Activated CD4-positive, alpha-beta memory T cell treated with anti-CD3 and anti-CD28 coated beads, Interleukin-2, amount 10 ng/mL, durations not matched to agents 7 days and 5 days (primary cell): Measurements from ENCODE around the gene XXYLT1. TPM values are rescaled to one million over a fixed set of nuclear protein-coding genes. Genes with fewer than 3 reads are reported as not detected.
A peak's percentile ranks its signal among the peaks of the same experiment; 100 is the strongest.

Experiments
- CTCF ChIA-PET: fragments of 350-600 bp; sonication (Branson Sonifier 250); formaldehyde crosslinking; loops from one replicate; lab custom pipeline; 2021; ENCODE audit warnings: antibody characterized with exemption, inconsistent platforms; lab: Charles Lee
- POLR2A ChIA-PET: fragments of 350-600 bp; sonication (Branson Sonifier 250); formaldehyde crosslinking; loops from one replicate; lab custom pipeline; 2021; ENCODE audit warnings: antibody characterized with exemption; lab: Charles Lee
- DNase-seq: peaks from one replicate; pipeline ENCODE4 v3.0.0-alpha.2; 2020
- H3K27ac Mint-ChIP-seq: one replicate; pipeline ENCODE4 v1.8.0; 2021; ENCODE audit warnings: mild to moderate bottlenecking, mixed read lengths
- H3K27me3 Mint-ChIP-seq: one replicate; pipeline ENCODE4 v1.8.0; 2021; ENCODE audit warnings: mixed read lengths
- H3K36me3 Mint-ChIP-seq: one replicate; pipeline ENCODE4 v1.8.0; 2021; ENCODE audit warnings: low read depth, mixed read lengths
- H3K4me1 Mint-ChIP-seq: one replicate; pipeline ENCODE4 v1.8.0; 2021; ENCODE audit warnings: mixed read lengths
- H3K4me3 Mint-ChIP-seq: one replicate; pipeline ENCODE4 v1.8.0; 2021; ENCODE audit warnings: mild to moderate bottlenecking, mixed read lengths
- H3K9me3 Mint-ChIP-seq: one replicate; pipeline ENCODE4 v1.8.0; 2021; ENCODE audit warnings: mixed read lengths
- total RNA-seq, 2 experiments: library from RNA; stranded (reverse); gene quantifications; one replicate each; pipeline ENCODE4 v1.2.3, GENCODE V29; 2021

XXYLT1 gene
- total RNA-seq, 2 experiments from 2014 or later = 5.0 to 5.6 TPM

DNA sequence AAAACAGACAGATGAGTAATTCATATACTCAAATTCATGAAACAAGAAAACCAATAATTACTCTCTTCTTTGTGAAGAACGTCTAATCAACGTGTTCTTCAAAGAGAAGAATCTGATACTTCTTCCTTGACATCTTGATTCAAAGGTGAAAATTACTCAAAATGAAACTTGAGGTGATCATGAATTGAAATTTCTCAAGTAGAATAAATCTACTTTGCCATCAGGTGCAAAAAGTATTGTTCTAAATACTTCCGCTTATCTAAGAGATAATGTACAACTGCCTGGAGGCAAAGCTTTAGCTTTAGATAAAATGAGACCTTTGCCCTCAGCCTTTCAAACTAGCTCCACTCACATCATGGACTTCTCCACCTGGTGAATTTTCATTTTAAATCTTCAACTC, 13.9 kb upstream of the XXYLT1 start:
- CTCF ChIA-PET = interaction anchor here (1.7 to 5.9 kb wide), 3 partner anchors 12 to 14 kb away, joined by 5 to 35 read pairs (median 15); partner anchors contain the start of gene XXYLT1
- H3K27ac Mint-ChIP-seq = no peak overlapping the region
- no peak for DNase-seq
- no peaks in the 10 kb centered on the region for H3K9me3 Mint-ChIP-seq
- peaks cover 34% of the 10 kb centered on the region for H3K36me3 Mint-ChIP-seq
- H3K4me3 Mint-ChIP-seq = no peak overlapping the region
- POLR2A ChIA-PET = interaction anchor here (2.0 kb wide), 1 partner anchor 11 kb away, joined by 5 read pairs; no protein-coding TSS in a partner anchor
- H3K27me3 Mint-ChIP-seq = no peaks in the 10 kb centered on the region
- H3K4me1 Mint-ChIP-seq = peaks cover 13% of the 10 kb centered on the region

DNA sequence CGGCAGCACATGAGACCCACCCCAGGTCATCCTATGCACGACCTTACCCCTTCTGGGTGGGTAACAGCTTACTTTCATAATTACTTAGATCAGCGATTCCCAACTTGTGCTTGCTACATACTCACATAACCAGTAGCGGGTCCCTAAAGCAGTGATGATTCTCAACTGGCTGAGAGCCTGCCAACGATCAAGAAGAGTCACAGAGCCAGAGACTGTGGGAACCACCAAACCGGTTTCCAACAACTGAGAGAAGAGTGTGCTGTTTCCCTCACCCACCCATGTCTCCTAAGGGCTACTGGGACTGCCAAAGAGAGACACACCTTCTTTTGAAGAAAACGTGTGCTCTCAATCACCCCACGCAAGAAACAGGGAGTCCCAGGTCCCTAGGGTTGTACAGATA, 12.0 kb upstream of the XXYLT1 start:
- no peak overlapping the region for H3K27ac Mint-ChIP-seq

DNA sequence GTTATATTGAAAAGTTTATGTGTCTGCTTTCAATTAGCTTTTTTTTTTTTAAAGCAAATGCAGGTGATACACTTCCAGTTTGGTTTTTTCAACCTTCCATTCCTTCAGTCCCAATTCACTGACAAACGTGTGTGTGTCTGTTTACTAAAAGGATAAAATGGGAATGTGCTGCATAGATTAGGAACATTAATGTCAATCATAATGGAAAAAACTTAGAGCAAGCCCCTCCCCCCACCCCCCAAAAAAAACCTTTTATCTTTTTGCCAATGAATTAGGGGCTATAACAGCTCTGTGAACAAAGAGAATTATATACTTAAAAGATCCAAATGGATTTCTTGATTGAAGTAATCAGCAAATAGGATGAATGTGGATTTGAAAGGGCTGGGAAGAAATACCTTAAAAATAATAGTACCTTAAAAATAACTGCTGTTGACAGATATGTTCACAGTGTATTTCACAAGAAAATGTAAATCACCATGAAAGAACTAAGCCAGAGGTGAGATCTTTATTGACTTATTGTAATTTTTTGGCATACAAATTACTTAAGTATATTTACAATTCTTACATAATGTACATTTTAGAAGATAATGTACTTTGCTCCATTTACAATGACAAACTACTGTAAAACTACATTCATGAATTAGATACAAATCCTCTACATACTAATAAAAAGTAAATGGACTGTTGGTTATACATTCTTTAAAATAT, 3.5 kb upstream of the XXYLT1 start:
- no peaks in the 10 kb centered on the region for H3K27me3 Mint-ChIP-seq
- H3K27ac Mint-ChIP-seq = no peak overlapping the region
- peaks cover 15% of the 10 kb centered on the region for H3K4me1 Mint-ChIP-seq
- ChIA-PET POLR2A (interaction anchor here (1.4 to 1.9 kb wide), 2 partner anchors 10 to 269 kb away, joined by 3 to 5 read pairs; partner anchors contain the start of gene PPP1R2), CTCF (interaction anchor here (0.8 to 5.3 kb wide), 4 partner anchors 12 to 251 kb away, joined by 3 to 74 read pairs (median 12); no protein-coding TSS in a partner anchor)
- no peaks in the 10 kb centered on the region for H3K9me3 Mint-ChIP-seq
- peaks cover 10% of the 10 kb centered on the region for H3K36me3 Mint-ChIP-seq
- no peak for DNase-seq
- H3K4me3 Mint-ChIP-seq = no peak overlapping the region

More for the DNA sequence above, 12.0 kb upstream of the XXYLT1 start:
- Mint-ChIP-seq H3K4me3 (no peak overlapping the region), H3K4me1 (peaks cover 13% of the 10 kb centered on the region), H3K9me3 (no peaks in the 10 kb centered on the region), H3K36me3 (peaks cover 33% of the 10 kb centered on the region), H3K27me3 (no peaks in the 10 kb centered on the region)
- ChIA-PET CTCF (interaction anchor here (5.9 kb wide), 1 partner anchor 12 kb away, joined by 35 read pairs; the partner anchor contains the start of gene XXYLT1), POLR2A (no interaction called here)
- DNase-seq = no peak

DNA sequence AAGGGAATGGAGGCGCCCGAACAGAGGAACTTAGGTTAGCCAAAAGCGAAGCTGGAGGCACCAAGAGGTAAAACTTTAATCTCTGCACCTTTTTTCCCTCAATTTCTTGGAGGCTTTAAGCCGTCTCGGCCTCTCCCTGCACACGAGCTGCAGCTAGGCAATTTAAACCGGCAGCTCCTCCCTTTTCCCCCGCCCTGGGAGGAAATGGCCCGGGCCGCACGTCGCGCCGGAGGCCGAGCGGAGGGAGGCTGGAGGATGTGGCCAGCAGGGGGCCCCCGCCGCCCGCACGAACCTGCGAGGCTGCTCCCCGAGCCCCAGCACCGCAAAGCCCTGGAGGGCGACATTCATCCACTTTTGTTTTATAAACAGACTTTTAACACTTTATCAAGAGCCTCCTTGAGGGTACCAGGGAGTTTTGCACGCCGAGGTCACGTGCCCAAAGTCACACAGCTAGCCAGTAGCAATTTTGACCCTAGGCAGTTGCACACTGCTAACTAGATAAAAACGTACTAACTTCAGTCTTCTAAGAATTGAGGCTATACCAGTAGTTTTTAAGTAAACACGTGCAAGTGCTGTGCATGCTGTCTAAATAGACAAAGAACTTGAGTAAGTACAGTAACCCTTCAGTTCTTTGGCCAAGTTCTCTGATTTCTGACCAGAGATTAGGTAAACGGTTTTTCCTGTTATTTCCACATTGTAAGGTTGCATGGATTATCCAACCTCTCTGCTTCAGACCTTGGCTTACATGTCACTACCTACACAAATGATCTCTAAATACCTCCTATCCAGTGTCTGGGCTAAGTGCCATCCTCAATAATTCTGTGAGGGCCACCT, 668 bp upstream of the XXYLT1 start:
- H3K4me3 Mint-ChIP-seq = peak overlapping the region; percentile 82
- H3K27ac Mint-ChIP-seq = peak overlapping the region; percentile 85
- H3K4me1 Mint-ChIP-seq = peaks cover 22% of the 10 kb centered on the region
- ChIA-PET CTCF (interaction anchor here (0.6 to 5.3 kb wide), 50 partner anchors 10 to 786 kb away, joined by 3 to 194 read pairs (median 6); partner anchors contain the start of genes ACAP2, APOD, LSG1 and PPP1R2), POLR2A (interaction anchor here (0.7 to 3.7 kb wide), 21 partner anchors 9 to 637 kb away, joined by 3 to 33 read pairs (median 3); partner anchors contain the start of genes ACAP2, FAM43A, LSG1 and PPP1R2)
- DNase-seq = peak; percentile 92
- peaks cover under 1% of the 10 kb centered on the region for H3K36me3 Mint-ChIP-seq
- no peaks in the 10 kb centered on the region for H3K9me3 Mint-ChIP-seq
- H3K27me3 Mint-ChIP-seq = no peaks in the 10 kb centered on the region

DNA sequence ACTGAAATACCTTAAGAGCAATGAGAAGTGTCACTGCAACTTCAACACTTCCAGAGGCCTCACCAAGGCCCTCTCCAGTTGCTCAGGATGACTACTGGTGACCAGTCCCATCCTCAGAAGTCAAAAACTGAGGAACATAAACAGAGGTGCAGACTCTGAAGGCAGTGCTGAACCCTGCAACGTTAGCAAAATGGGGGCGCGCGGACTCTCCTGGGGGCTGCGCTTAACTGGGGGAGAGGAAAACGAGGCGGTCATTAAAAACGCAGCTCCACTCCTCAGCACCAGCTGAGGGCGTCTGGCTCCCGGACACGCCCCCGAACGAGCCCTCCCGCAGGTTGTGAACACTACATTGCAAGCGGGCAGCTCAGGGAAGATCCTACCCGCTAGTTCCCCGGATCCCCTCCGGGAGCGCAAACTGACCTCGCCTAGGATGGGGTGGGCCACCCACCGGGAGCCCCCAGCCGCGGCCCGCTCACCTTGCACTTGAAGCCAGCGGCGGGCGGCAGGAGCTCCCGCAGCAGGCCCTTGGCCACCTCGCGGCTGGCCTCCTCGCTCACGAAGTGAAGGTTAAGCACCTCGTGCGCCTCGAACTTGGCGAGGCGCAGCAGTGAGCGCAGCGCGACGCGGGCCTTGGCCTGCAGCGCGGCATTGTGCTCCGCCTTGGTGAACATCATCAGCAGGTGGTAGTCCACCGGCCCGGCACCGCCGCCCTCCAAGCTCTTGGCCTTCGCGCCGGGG, 711 bp downstream of the XXYLT1 start:
- H3K27me3 Mint-ChIP-seq = no peaks in the 10 kb centered on the region
- peaks cover 22% of the 10 kb centered on the region for H3K4me1 Mint-ChIP-seq
- H3K9me3 Mint-ChIP-seq = no peaks in the 10 kb centered on the region
- peak overlapping the region; percentile 38 for H3K27ac Mint-ChIP-seq
- no peaks in the 10 kb centered on the region for H3K36me3 Mint-ChIP-seq
- peak overlapping the region; percentile 75 for H3K4me3 Mint-ChIP-seq
- POLR2A ChIA-PET = interaction anchor here (0.8 to 3.7 kb wide), 19 partner anchors 9 to 638 kb away, joined by 3 to 33 read pairs (median 4); partner anchors contain the start of genes ACAP2, LSG1, PPP1R2 and TNK2
- CTCF ChIA-PET = interaction anchor here (0.5 to 5.3 kb wide), 32 partner anchors 8 to 598 kb away, joined by 3 to 194 read pairs (median 10); partner anchors contain the start of genes ACAP2, LSG1 and PPP1R2
- DNase-seq = peak; percentile 45

DNA sequence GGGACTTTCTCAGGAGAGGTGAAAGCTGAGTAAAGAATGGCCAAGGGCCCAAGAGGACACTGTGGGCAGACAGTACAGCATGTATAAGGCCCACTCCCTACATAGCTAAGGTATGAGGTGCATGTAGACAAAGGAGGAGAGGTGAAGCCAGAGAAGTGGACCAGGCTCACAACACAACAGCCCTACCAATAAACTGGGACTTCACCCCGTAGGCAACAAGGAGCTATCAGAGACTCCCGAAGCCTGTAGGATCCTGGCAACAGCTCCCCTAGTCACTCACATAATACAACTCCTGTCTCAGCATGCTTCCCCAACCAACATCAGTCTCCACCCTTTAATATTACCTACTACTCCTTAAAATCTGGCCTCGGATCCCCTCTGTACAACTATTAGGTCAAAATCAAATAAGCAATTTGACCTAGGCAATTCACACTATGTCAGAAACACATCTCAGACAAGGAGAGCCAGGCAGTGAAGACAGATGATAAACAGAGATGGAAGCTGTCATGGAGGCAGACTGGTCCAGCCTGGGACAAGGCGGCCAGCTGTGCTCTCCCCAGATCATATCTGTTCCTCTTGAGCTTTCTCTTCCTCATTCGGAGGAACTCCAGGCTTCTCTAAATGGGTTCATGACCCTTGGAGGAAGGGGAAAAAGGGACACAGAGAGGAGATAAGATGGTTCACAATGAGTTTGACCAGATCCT, 1.4 kb downstream of the XXYLT1 start:
- POLR2A ChIA-PET = interaction anchor here (1.0 to 3.7 kb wide), 11 partner anchors 8 to 586 kb away, joined by 3 to 33 read pairs (median 4); partner anchors contain the start of genes ACAP2 and PPP1R2
- no peaks in the 10 kb centered on the region for H3K27me3 Mint-ChIP-seq
- H3K27ac Mint-ChIP-seq = no peak overlapping the region

DNA sequence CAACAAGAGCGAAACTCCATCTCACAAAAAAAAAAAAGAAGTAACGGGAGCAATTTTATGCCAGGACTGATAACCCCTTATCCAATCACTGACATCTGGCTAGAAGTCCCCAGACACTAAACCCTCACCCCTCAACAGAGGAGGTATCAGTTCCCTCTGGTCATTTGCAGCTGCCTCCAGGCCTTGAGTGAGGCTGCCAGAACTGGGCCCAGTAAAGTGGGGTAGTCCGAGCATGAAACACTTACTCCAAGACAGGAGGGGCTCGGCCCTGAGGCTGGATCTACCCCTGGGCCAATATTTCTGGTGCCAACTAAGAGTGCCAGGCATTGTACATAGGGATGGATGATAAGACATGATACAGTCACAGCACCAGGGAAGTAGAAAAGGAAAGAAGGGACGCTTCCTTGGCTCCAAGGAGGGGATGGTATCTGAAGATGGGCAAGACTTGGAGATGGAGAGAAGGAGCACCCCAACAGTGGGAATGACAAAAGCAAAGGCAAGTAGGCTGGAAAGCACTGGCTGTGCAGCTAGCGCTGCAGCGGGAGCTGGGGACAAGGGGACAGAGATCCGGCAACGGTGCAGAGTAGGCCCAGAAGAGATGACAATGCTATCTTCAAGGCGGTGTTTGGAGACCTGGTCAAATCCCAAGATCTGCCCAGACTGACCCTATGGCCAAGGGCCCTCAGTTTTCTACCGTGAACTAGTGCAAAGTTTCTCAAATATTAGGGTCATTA, 2.2 kb downstream of the XXYLT1 start:
- no peak for DNase-seq
- CTCF ChIA-PET = interaction anchor here (0.7 to 4.2 kb wide), 6 partner anchors 8 to 596 kb away, joined by 4 to 194 read pairs (median 40); partner anchors contain the start of genes LSG1 and PPP1R2
- POLR2A ChIA-PET = interaction anchor here (1.5 to 3.7 kb wide), 4 partner anchors 7 to 273 kb away, joined by 6 to 33 read pairs (median 14); partner anchors contain the start of genes ACAP2 and PPP1R2
- Mint-ChIP-seq H3K27me3 (no peaks in the 10 kb centered on the region), H3K9me3 (no peaks in the 10 kb centered on the region), H3K27ac (no peak overlapping the region), H3K4me1 (peaks cover 22% of the 10 kb centered on the region), H3K4me3 (no peak overlapping the region), H3K36me3 (no peaks in the 10 kb centered on the region)

More for the DNA sequence above, 1.4 kb downstream of the XXYLT1 start:
- Mint-ChIP-seq H3K9me3 (no peaks in the 10 kb centered on the region), H3K36me3 (no peaks in the 10 kb centered on the region), H3K4me3 (peak overlapping the region; percentile 75), H3K4me1 (peaks cover 22% of the 10 kb centered on the region)
- no peak for DNase-seq
- CTCF ChIA-PET = interaction anchor here (0.7 to 5.3 kb wide), 16 partner anchors 8 to 597 kb away, joined by 3 to 194 read pairs (median 18); partner anchors contain the start of genes ACAP2, LSG1 and PPP1R2

DNA sequence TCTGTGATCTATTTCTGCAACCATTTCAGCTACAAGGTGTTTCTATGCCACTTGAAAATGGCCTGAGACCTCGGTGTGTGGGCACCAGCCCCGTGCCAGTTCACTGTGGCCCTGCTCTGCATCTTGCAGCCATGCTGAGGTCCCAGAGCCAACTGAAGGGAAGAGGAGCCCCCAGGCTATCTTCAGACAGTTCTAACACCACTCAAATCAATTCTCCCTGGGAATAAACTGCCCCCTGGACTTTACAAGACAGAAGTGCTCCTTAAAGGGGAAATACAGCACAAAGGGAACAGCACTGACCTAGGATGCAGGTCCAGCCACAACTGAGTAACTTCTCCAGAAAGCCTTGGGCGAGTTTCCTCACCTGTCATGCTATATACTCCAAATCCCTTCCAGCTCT, 3.9 kb downstream of the XXYLT1 start:
- Mint-ChIP-seq H3K27ac (no peak overlapping the region), H3K27me3 (no peaks in the 10 kb centered on the region), H3K4me1 (peaks cover 22% of the 10 kb centered on the region), H3K9me3 (no peaks in the 10 kb centered on the region), H3K4me3 (no peak overlapping the region), H3K36me3 (no peaks in the 10 kb centered on the region)
- POLR2A ChIA-PET = no interaction called here
- CTCF ChIA-PET = no interaction called here
- no peak for DNase-seq

DNA sequence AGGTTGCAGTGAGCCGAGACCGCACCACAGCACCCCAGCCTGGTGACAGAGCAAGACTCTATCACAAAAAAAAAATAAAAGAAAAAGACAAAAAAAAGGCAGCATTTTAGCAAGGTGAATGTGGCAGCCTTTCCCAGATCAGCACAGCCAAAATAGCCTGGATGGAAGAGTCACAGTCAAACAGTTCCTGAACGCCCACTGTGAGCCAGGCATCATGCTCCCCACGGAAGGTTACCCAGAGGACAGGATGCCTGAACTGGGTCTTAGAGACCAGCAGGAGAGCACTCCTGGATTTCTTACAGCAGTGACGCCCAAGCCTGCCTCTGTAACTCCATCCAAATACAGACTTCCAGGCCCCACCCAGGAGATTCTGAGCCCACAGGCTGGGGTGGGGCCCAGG, 4.5 kb downstream of the XXYLT1 start:
- H3K27me3 Mint-ChIP-seq = no peaks in the 10 kb centered on the region
- no peak for DNase-seq
- ChIA-PET CTCF (no interaction called here), POLR2A (no interaction called here)
- no peaks in the 10 kb centered on the region for H3K9me3 Mint-ChIP-seq
- H3K4me3 Mint-ChIP-seq = no peak overlapping the region
- H3K36me3 Mint-ChIP-seq = no peaks in the 10 kb centered on the region
- no peak overlapping the region for H3K27ac Mint-ChIP-seq
- H3K4me1 Mint-ChIP-seq = peaks cover 21% of the 10 kb centered on the region

DNA sequence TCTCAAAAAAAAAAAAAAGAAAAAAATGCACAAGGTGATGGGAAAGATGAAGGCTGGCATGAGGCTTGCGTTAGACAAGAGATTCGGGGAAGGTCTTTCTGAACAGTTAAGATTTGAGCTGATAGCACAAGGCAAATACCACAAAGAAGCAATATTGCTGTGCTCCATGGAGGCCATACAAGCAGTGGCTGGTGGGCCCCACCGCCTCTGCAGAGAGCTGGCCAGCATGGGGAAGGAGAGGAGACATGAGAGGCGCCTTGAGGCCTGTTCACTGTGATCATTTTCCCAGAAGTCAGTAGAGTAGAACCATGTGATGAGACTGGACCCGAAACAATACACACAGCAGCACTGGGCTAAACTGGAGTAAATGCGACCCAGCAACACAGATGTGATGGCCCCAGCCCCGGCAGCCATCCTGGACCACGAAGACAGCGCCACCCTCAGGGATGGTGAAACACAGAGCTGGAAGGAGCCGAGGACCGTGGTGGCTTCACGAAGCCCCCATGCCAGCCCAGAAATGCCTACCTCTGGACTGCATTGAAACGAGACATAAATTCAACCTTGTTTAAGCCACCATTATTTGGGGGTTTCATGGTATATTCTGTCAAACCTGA, 5.5 kb downstream of the XXYLT1 start:
- Mint-ChIP-seq H3K27me3 (no peaks in the 10 kb centered on the region), H3K27ac (no peak overlapping the region), H3K36me3 (no peaks in the 10 kb centered on the region), H3K9me3 (no peaks in the 10 kb centered on the region), H3K4me3 (no peak overlapping the region), H3K4me1 (peaks cover 30% of the 10 kb centered on the region)
- DNase-seq = no peak
- ChIA-PET CTCF (interaction anchor here (0.7 kb wide), 1 partner anchor 10 kb away, joined by 3 read pairs; no protein-coding TSS in a partner anchor), POLR2A (no interaction called here)
